GM12875 (cell line): Measurements from ENCODE around the gene GSTM1.
A peak's percentile ranks its signal among the peaks of the same experiment; 100 is the strongest.

Source experiments
- H3K4me3 ChIP-seq: one replicate; pipeline ENCODE4 v1.5.1; 2011; ENCODE audit warnings: low read depth, low read length, control low read depth
- CTCF ChIP-seq: IDR thresholded peaks from 2 replicates; pipeline ENCODE4 v1.5.1; 2011; ENCODE audit warnings: low read depth, mild to moderate bottlenecking, control low read depth, inconsistent platforms, low read length, moderate library complexity, borderline replicate concordance; ENCODE audit not compliant: insufficient read depth

Gene GSTM1

GRCh38 chr1:109687641-109688499 lies at the start of gene GSTM1:
Gene GSTM1 (plus strand): TSS chr1:109687817. CDS start chr1:109687874, 57 bp downstream.
- H3K4me3 ChIP-seq, result peak within 1 kb of the TSS; percentile 60
- peak; percentile 40 for TF ChIP-seq CTCF

GRCh38 chr1:109639063-109639840 lies 48.4 kb upstream of the GSTM1 start:
- TF ChIP-seq CTCF, result no peak
- H3K4me3 ChIP-seq, result no peak overlapping the region

- no peak for TF ChIP-seq CTCF
- no peak overlapping the region for H3K4me3 ChIP-seq
Observed at GRCh38 chr1:109639841-109640184, 47.8 kb upstream of the GSTM1 start.

- peak; percentile 96 for TF ChIP-seq CTCF
- no peak overlapping the region for H3K4me3 ChIP-seq
Observed at GRCh38 chr1:109640285-109640865, 47.2 kb upstream of the GSTM1 start.

- no peak for TF ChIP-seq CTCF
- H3K4me3 ChIP-seq, result no peak overlapping the region
Observed at GRCh38 chr1:109641078-109641740, 46.4 kb upstream of the GSTM1 start.

- no peak for TF ChIP-seq CTCF
- no peak overlapping the region for H3K4me3 ChIP-seq
Observed at GRCh38 chr1:109641861-109642260, 45.8 kb upstream of the GSTM1 start.
